Measurements from ENCODE around the gene LPP.

DNA sequence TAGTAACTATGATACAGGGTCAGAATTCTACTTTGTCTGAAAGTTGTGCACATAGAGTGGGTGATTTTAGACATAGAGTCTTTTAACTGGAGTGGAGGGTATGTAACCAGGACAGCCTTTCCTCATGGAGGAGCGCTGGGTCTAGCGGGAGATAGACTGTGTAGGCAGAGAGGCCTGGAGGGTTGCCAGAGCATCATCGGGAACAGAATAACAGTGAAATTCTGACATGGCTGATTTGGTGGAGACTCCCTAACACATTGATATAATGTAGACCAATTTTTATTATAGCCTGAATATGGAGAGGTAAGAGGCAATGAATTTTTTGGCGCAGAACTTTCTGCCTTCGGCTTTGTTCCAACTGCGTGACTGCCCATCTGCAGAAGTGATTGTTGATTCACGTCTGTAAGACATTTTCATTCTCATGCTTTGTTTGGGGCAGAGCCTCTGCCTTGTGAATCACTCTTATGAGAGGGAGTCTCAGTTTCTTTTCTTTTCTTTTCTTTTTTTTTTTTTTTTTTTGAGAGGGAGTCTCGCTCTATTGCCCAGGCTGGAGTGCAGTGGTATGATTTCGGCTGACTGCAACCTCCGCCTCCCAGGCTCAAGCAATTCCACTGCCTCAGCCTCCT is 16.0 kb downstream of the LPP start:
- TF ChIP-seq POLR2A (IDR thresholded peaks at IDR 0.05): no peak
- TF ChIP-seq EP300 (IDR thresholded peaks at IDR 0.05): no peak
- no peak for TF ChIP-seq CTCF (IDR thresholded peaks at IDR 0.05)
- no peak for TF ChIP-seq POLR2AphosphoS5 (IDR thresholded peaks at IDR 0.05)

All from stomach (tissue), 4 donors.